ENCODE data around the gene CHRNG. TPM values are rescaled to one million over a fixed set of nuclear protein-coding genes. Genes with fewer than 3 reads are reported as not detected.
A peak's percentile ranks its signal among the peaks of the same experiment; 100 is the strongest.

The CHRNG gene
- total RNA-seq, 2 donors from 2014 or later, result not detected

- no peaks in the 10 kb centered on the region for H3K4me1 ChIP-seq (ENCODE audit: control insufficient read depth, insufficient read depth, low read length)
- H3K27ac Mint-ChIP-seq, result no peak overlapping the region
- no peaks in the 10 kb centered on the region for H3K36me3 Mint-ChIP-seq (ENCODE audit: low read depth)
- TF ChIP-seq, protein P1, sequence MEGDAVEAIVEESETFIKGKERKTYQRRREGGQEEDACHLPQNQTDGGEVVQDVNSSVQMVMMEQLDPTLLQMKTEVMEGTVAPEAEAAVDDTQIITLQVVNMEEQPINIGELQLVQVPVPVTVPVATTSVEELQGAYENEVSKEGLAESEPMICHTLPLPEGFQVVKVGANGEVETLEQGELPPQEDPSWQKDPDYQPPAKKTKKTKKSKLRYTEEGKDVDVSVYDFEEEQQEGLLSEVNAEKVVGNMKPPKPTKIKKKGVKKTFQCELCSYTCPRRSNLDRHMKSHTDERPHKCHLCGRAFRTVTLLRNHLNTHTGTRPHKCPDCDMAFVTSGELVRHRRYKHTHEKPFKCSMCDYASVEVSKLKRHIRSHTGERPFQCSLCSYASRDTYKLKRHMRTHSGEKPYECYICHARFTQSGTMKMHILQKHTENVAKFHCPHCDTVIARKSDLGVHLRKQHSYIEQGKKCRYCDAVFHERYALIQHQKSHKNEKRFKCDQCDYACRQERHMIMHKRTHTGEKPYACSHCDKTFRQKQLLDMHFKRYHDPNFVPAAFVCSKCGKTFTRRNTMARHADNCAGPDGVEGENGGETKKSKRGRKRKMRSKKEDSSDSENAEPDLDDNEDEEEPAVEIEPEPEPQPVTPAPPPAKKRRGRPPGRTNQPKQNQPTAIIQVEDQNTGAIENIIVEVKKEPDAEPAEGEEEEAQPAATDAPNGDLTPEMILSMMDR (conservative IDR thresholded peaks at IDR 0.05), result peak; percentile 74
- 2 to 3% methylated on average over 21 to 75 of the region's 75 CpGs for WGBS, 2 experiments (ENCODE audit: insufficient coverage in 1 of 2, insufficient read length in 1 of 2)
- peak; percentile 94 for DNase-seq
- H3K27ac ChIP-seq (ENCODE audit: low read depth, low read length), result no peak overlapping the region
- peaks cover 62% of the 10 kb centered on the region for H3K27me3 ChIP-seq (ENCODE audit: control insufficient read depth, insufficient read depth, low read length, poor library complexity, severe bottlenecking)
- H3K4me1 Mint-ChIP-seq, result no peaks in the 10 kb centered on the region
- no peaks in the 10 kb centered on the region for H3K36me3 ChIP-seq (ENCODE audit: control insufficient read depth, insufficient read depth, low read length)
- H3K9ac ChIP-seq (ENCODE audit: extremely low read depth, low read length, poor library complexity, severe bottlenecking), result no peak overlapping the region
- H3K4me3 Mint-ChIP-seq, result peak overlapping the region; percentile 35
- H3K4me3 ChIP-seq (ENCODE audit: low read length), result peak overlapping the region; percentile 66
- H3K9me3 Mint-ChIP-seq, result no peaks in the 10 kb centered on the region
- no peaks in the 10 kb centered on the region for H3K9me3 ChIP-seq (ENCODE audit: control insufficient read depth, low read length)
- H3K27me3 Mint-ChIP-seq (ENCODE audit: insufficient read depth), result peaks cover 59% of the 10 kb centered on the region
Observed at GRCh38 chr2:232523682-232524597, 15.6 kb upstream of the CHRNG start.

DNA sequence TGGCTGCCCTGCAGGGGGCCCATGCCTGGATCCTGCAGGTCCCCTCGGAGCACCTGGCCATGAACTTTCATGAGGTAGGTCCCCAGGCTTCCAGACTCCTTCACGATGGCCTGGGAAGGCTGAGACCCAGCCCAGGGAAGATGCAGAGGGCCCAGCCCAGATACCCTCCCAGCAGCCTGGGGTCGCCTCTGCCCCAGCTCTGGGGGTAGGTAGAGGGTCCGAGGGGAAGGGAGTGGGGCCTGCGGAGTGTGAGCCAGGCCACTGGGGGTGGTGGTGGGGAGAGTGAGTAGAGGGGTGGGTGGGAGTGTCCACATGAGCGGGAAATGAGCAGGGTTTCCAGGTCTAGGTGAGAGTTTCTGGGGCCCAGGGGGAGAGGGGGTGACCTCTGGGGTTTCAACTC, 14.7 kb upstream of the CHRNG start:
- H3K4me3 Mint-ChIP-seq, result no peak overlapping the region
- H3K27ac Mint-ChIP-seq, result no peak overlapping the region
- DNase-seq, result no peak
- Histone ChIP-seq H3K36me3 (ENCODE audit: control insufficient read depth, insufficient read depth, low read length) (no peaks in the 10 kb centered on the region), H3K9ac (ENCODE audit: extremely low read depth, low read length, poor library complexity, severe bottlenecking) (no peak overlapping the region), H3K27me3 (ENCODE audit: control insufficient read depth, insufficient read depth, low read length, poor library complexity, severe bottlenecking) (peaks cover 53% of the 10 kb centered on the region), H3K4me1 (ENCODE audit: control insufficient read depth, insufficient read depth, low read length) (no peaks in the 10 kb centered on the region), H3K4me3 (ENCODE audit: low read length) (no peak overlapping the region), H3K9me3 (ENCODE audit: control insufficient read depth, low read length) (no peaks in the 10 kb centered on the region), H3K27ac (ENCODE audit: low read depth, low read length) (no peak overlapping the region)
- H3K4me1 Mint-ChIP-seq, result no peaks in the 10 kb centered on the region
- 84 to 100% methylated on average over 2 to 6 of the region's 6 CpGs for WGBS, 2 experiments (ENCODE audit: insufficient coverage in 1 of 2, insufficient read length in 1 of 2)
- no peaks in the 10 kb centered on the region for H3K36me3 Mint-ChIP-seq (ENCODE audit: low read depth)
- no peaks in the 10 kb centered on the region for H3K9me3 Mint-ChIP-seq
- peaks cover 59% of the 10 kb centered on the region for H3K27me3 Mint-ChIP-seq (ENCODE audit: insufficient read depth)
- TF ChIP-seq, protein P1 (conservative IDR thresholded peaks at IDR 0.05), result no peak

DNA sequence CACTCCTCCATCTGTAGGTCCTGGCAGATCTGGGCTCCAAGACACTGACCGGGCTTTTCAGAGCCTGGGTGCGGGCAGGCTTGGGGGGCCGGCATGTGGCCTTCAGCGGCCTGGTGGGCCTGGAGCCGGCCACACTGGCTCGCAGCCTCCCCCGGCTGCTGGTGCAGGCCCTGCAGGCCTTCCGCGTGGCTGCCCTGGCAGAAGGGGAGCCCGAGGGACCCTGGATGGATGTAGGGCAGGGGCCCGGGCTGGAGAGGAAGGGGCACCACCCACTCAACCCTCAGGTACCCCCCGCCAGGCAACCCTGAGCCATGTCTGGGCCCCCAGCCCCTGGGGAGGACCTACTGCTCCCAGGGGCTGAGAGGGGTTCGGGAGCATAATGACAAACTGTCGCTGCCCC, 14.3 kb upstream of the CHRNG start:
- H3K9ac ChIP-seq (ENCODE audit: extremely low read depth, low read length, poor library complexity, severe bottlenecking), result no peak overlapping the region
- TF ChIP-seq, protein P1 (conservative IDR thresholded peaks at IDR 0.05), result no peak
- WGBS, 2 experiments (ENCODE audit: insufficient coverage in 1 of 2, insufficient read length in 1 of 2), result 84 to 87% methylated on average over 5 to 14 of the region's 14 CpGs

More for the DNA sequence above, 14.3 kb upstream of the CHRNG start:
- Histone ChIP-seq H3K4me3 (ENCODE audit: low read length) (no peak overlapping the region), H3K36me3 (ENCODE audit: control insufficient read depth, insufficient read depth, low read length) (no peaks in the 10 kb centered on the region), H3K27me3 (ENCODE audit: control insufficient read depth, insufficient read depth, low read length, poor library complexity, severe bottlenecking) (peaks cover 52% of the 10 kb centered on the region), H3K4me1 (ENCODE audit: control insufficient read depth, insufficient read depth, low read length) (no peaks in the 10 kb centered on the region), H3K9me3 (ENCODE audit: control insufficient read depth, low read length) (no peaks in the 10 kb centered on the region), H3K27ac (ENCODE audit: low read depth, low read length) (no peak overlapping the region)
- no peaks in the 10 kb centered on the region for H3K36me3 Mint-ChIP-seq (ENCODE audit: low read depth)
- no peaks in the 10 kb centered on the region for H3K4me1 Mint-ChIP-seq
- no peak overlapping the region for H3K27ac Mint-ChIP-seq
- peaks cover 58% of the 10 kb centered on the region for H3K27me3 Mint-ChIP-seq (ENCODE audit: insufficient read depth)
- no peak for DNase-seq
- H3K9me3 Mint-ChIP-seq, result no peaks in the 10 kb centered on the region
- no peak overlapping the region for H3K4me3 Mint-ChIP-seq

Measured in endodermal cell (in vitro differentiated cells).